Stimulated activated memory B cell treated with anti-CD40 and anti-IgM and Interleukin-4, amounts not matched to agents 10 μg/mL and 1 μg/mL and 100 μg/mL, for 72 hours (primary cell): Measurements from ENCODE around the gene CACNA2D2.

ENCODE experiments used
- ATAC-seq: fragments of 150-1000 bp; cut with Tn5 transposase; 2 replicates; pipeline ENCODE4 v1.10.0; 2021
- H3K27ac Mint-ChIP-seq: one replicate; pipeline ENCODE4 v1.8.0; 2022; ENCODE audit warnings: mild to moderate bottlenecking, mixed read lengths
- H3K27me3 Mint-ChIP-seq: one replicate; pipeline ENCODE4 v1.8.0; 2022; ENCODE audit warnings: mixed read lengths
- H3K36me3 Mint-ChIP-seq: one replicate; pipeline ENCODE4 v1.8.0; 2022; ENCODE audit warnings: mixed read lengths
- H3K4me1 Mint-ChIP-seq: one replicate; pipeline ENCODE4 v1.8.0; 2022; ENCODE audit warnings: mixed read lengths
- H3K4me3 Mint-ChIP-seq: one replicate; pipeline ENCODE4 v1.8.0; 2022; ENCODE audit warnings: mild to moderate bottlenecking, moderate library complexity, mixed read lengths
- H3K9me3 Mint-ChIP-seq: one replicate; pipeline ENCODE4 v1.8.0; 2022; ENCODE audit warnings: mixed read lengths

The CACNA2D2 gene

DNA sequence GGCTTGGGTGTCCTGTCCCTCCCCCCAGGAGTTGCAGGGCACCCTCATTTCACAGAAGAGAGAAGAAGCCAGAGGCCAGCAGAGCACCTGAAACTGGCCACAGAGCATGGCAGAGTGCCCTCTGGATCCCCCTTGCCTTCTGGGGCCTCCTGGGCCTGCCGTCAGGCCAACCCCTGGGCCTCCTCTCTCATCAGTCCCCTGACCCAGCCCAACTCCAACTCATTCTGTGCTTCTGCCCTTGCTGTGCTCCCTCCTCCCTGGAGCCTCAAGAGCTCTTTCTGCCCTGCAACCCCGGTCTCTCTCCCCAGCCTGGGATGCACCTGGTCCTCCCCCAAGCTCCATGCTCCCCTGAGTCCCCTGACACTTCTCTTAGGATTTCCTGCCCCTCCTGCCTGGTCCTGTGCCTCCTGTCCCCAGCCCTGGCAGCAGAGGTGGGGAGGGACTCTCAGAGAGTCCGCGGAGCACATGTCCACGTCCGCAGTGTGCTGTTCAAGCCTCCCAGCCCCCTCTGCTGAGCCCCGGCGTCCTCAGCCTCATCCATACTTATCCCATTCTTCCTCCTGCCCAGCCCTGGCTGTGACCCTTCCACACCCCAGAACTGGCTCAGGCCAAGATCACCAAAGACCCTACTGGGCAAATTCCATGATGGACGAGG, 30.5 kb upstream of the CACNA2D2 start:
- Mint-ChIP-seq H3K27me3 (peaks cover 85% of the 10 kb centered on the region), H3K4me1 (no peaks in the 10 kb centered on the region), H3K27ac (no peak overlapping the region), H3K4me3 (no peak overlapping the region), H3K36me3 (no peaks in the 10 kb centered on the region), H3K9me3 (no peaks in the 10 kb centered on the region)
- ATAC-seq: no peak

DNA sequence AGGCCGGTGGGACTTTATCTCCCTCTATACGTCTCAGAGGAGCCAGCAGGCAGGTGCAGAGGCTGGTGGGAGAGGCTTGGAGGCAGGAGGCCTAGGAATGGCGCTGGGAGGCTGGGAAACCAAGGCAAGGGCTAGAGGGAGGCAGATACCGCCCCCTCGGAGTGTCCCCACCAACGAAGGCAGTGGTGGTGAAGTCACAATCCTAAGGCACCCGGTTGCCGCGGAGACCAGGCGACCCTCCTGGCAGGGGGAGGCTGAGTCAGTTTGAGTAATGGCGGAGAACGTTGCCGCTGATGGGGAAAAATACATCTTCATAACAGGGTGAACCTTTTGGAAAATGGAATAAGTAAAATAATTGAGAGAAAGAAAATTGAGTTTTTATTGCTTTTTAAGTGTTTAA, 29.9 kb upstream of the CACNA2D2 start:
- no peaks in the 10 kb centered on the region for H3K9me3 Mint-ChIP-seq
- peaks cover 85% of the 10 kb centered on the region for H3K27me3 Mint-ChIP-seq
- no peak overlapping the region for H3K27ac Mint-ChIP-seq
- no peaks in the 10 kb centered on the region for H3K4me1 Mint-ChIP-seq
- no peaks in the 10 kb centered on the region for H3K36me3 Mint-ChIP-seq
- no peak for ATAC-seq
- H3K4me3 Mint-ChIP-seq: no peak overlapping the region

DNA sequence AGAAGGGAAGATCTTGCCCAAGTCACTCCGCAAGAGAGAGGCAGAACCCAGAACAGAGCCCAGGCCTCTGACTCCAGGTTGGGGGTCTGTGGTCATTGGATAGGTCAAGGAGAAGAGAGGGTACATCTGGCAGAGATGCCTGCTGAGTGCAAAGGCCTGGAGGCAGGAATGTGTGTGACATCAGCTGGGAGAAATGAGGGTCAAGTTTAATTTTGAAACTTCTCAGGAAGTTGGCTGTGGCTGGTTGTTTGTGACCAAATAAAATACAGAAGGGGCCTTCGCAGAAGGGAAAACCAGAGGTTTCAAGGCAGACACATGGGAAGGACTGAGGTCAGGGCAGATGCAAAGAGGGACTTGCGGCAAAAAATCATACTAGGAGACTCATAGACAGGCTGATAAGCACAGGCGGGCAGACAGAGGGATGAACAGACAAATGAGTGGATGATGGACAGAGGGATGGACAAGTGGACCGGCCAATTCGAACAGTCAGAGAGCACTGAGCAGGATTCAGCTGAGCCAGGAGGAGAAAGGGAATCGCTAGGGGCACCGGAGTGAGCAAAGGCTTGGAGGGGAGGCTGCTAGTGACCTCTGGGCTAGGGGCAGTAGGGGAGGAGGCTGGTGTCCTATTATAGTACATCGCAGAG, 28.8 kb upstream of the CACNA2D2 start:
- Mint-ChIP-seq H3K4me3 (no peak overlapping the region), H3K9me3 (no peaks in the 10 kb centered on the region), H3K27ac (no peak overlapping the region), H3K4me1 (no peaks in the 10 kb centered on the region), H3K36me3 (no peaks in the 10 kb centered on the region), H3K27me3 (peaks cover 86% of the 10 kb centered on the region)
- no peak for ATAC-seq

DNA sequence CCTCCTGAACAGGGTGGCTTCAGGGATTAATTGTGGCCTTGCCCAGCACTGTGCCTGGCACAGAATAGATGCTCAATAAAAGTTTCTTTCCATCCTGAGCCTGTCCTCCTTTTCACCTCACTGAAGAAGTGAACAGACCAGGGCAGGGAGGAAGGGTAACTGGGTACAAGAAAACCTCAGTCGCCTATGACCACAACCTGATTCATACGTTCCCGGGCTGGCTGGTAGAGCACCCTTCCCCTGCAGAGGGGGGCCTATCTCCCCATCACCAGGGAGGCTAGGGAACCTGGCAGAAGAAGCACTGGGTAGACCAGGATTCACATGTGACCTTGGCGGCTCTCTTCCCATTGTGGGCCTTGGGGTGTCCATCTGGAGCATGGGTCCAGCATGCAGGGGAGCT, 27.8 kb upstream of the CACNA2D2 start:
- H3K27me3 Mint-ChIP-seq: peaks cover 85% of the 10 kb centered on the region
- no peak for ATAC-seq
- H3K9me3 Mint-ChIP-seq: no peaks in the 10 kb centered on the region
- H3K4me3 Mint-ChIP-seq: no peak overlapping the region
- no peaks in the 10 kb centered on the region for H3K4me1 Mint-ChIP-seq
- H3K27ac Mint-ChIP-seq: no peak overlapping the region
- H3K36me3 Mint-ChIP-seq: no peaks in the 10 kb centered on the region

DNA sequence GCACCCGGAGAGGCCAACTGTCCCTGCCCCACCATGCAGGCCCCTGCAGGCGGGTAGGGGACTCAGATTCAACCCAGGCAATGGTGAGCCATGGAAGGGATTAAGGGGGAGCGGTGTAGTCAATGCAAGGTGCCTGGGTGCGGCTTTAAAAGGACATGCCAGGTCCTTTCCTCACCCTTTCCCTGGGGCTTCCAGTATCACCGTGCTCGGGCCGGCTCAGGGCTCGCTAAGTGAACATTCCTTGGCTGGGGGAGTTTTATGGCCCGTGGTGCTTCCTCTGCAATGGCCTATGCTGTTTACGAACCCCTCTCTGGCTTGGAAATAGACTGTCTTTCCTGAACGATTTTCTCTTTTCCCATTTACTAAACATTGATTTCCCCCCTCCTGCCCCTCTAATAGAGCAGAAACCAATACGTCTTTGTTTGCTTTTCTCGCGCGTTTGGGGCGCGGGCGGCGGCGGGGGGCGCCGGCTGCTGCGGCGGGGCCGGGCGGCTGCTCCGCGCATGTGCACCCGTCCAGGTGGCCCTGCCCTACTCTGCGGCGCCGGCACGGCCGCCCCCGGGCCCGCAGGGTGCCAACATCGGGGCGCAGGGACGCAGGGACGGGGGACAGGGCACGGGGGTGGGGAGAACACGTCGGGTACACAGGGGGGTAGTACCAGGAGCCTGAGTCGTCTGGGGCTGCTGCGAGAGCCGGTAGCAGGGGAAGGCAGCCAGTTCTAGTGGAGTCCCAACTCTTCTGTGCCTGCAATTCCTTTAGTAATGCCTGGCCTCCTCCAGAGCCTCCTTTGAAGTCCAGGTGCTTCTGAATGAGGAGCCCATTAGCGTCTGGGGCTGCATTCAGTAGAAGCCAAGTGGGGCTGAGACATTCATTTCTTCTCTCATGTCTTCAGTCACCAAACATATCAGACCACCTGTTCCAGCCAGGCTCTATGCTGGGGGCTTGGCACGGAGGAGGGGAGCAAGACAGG, 26.9 kb upstream of the CACNA2D2 start:
- no peak overlapping the region for H3K4me3 Mint-ChIP-seq
- ATAC-seq: peak; percentile 39
- H3K36me3 Mint-ChIP-seq: no peaks in the 10 kb centered on the region
- H3K27ac Mint-ChIP-seq: no peak overlapping the region
- peaks cover 80% of the 10 kb centered on the region for H3K27me3 Mint-ChIP-seq
- no peaks in the 10 kb centered on the region for H3K9me3 Mint-ChIP-seq
- H3K4me1 Mint-ChIP-seq: no peaks in the 10 kb centered on the region

DNA sequence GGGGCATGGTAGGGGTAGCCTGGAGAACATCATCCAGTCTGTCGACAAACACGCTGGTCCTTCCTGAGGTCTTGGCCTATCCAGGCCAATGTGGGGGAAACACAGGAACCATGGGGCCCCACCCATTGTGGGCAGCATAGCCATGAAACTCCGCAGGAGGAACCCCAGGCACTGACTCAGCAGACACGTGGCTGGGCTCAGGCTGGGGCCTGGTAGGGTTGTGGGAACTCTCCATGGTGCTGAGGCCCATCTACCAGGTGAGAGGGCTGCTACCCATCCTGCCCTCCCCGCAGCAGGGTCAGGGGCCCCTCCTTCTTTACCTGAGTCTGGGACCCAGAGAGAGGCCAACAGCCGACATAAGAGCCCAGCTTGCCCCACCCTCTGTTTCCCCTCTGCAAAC, 22.6 kb upstream of the CACNA2D2 start:
- no peak overlapping the region for H3K27ac Mint-ChIP-seq
- H3K9me3 Mint-ChIP-seq: no peaks in the 10 kb centered on the region
- H3K4me1 Mint-ChIP-seq: no peaks in the 10 kb centered on the region

DNA sequence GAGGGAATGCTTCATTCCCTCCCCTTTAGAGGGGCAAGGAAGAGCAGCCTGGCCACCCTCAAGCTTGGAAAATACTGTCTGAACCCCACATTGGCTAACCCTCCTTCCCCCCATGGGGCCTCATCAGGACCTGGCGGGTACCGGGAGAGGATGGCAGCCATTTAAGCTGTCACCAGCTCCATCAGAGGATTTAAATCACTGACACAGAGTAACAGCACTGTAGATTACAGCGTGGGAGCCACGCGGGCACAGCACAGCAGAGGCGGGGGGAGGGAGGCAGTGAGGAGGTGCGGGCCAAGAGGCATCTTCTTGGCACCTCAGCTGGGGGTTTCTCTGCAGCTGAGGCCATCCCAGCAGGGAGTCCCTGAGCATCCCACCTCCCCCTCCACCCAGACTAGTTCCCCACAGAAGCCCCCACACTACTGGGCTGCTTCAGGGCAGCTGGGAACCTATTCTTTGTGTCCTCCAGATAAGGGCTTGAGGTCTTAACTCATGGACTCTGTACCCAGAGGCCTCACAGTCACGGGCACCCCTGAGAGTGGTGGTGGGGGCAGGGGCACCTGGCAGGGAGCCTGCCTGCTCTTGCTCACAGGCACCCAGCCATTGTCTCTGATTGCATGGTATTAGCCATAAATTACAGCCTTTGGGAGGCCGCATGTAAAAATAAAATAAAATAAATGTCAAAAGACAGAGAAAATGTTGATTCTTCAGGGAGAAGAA, 21.9 kb upstream of the CACNA2D2 start:
- H3K4me1 Mint-ChIP-seq: no peaks in the 10 kb centered on the region
- no peaks in the 10 kb centered on the region for H3K9me3 Mint-ChIP-seq
- no peaks in the 10 kb centered on the region for H3K36me3 Mint-ChIP-seq
- H3K27ac Mint-ChIP-seq: no peak overlapping the region
- H3K27me3 Mint-ChIP-seq: peaks cover 56% of the 10 kb centered on the region
- no peak for ATAC-seq
- H3K4me3 Mint-ChIP-seq: no peak overlapping the region

More for the DNA sequence above, 22.6 kb upstream of the CACNA2D2 start:
- Mint-ChIP-seq H3K27me3 (peaks cover 50% of the 10 kb centered on the region), H3K4me3 (no peak overlapping the region), H3K36me3 (no peaks in the 10 kb centered on the region)
- peak; percentile 62 for ATAC-seq

DNA sequence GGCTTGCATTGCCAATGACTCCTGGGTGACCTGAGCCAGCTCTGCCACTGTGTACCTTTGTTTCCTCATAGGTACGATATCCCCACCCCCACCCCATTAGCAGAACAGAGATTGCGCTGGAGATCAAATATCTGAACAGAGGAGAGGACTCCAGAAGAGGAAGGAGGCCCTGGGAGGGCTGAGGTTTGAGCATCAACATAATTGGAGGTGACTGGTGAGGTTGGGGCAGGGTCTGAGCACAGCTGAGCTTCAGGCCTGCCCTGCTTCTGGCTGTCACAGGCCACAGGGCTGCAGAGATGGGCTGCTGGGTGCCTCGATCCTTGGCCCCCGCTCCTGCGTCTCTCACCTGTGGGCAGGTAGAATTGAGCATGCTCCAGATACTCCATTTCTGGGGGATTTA, 21.3 kb upstream of the CACNA2D2 start:
- Mint-ChIP-seq H3K9me3 (no peaks in the 10 kb centered on the region), H3K4me3 (no peak overlapping the region), H3K27me3 (peaks cover 52% of the 10 kb centered on the region), H3K27ac (no peak overlapping the region), H3K4me1 (no peaks in the 10 kb centered on the region), H3K36me3 (no peaks in the 10 kb centered on the region)
- ATAC-seq: no peak

DNA sequence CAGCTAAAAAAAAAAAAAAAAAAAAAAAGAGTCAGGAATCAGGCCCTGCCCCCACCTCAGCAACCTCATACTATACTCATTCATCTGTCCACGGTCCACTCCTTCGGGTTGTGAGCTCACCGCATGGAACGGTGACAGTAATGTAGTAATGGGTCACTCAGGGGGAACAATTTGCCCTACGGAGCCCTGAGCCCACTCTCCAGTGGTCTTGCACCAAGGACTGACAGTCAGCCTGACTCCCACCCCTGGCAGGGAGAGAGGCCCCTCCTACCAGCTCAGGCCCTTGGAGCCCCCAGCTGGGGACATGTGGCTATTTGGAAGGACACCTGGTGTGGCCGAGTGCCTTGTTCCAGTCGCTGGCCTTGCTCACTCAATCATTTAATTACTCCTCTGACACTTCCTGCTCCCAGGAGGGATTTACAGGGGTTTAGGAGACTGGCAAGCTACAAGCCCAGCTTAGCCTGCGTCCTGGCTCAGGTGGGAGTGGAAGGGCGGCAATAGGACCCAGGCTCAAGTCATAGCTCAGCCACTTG, 19.9 kb upstream of the CACNA2D2 start:
- Mint-ChIP-seq H3K27ac (no peak overlapping the region), H3K4me1 (peaks cover 5% of the 10 kb centered on the region), H3K36me3 (no peaks in the 10 kb centered on the region), H3K27me3 (peaks cover 38% of the 10 kb centered on the region), H3K9me3 (no peaks in the 10 kb centered on the region), H3K4me3 (no peak overlapping the region)
- ATAC-seq: no peak

DNA sequence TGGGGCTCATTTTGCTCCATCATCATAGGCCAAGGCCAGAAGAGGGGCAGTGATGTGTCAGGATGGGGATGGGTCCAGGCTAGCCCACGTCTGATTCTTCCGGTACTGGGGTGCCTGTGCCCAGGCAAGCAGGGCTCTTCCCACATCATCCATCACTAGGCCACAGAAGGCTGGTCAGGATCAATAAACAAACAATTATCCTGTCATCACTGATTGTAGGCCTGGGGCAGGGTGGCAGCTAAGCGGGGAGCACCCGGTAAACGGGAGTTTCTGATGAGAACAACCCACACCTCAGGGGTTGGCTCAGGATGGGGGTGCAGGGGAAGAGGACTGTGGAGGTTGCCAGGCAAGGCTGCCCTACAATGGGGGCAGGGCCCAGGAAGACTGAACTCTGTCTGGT, 18.1 kb upstream of the CACNA2D2 start:
- Mint-ChIP-seq H3K27ac (no peak overlapping the region), H3K4me3 (no peak overlapping the region), H3K9me3 (no peaks in the 10 kb centered on the region), H3K36me3 (no peaks in the 10 kb centered on the region), H3K4me1 (peaks cover 8% of the 10 kb centered on the region), H3K27me3 (peaks cover 23% of the 10 kb centered on the region)
- ATAC-seq: no peak

DNA sequence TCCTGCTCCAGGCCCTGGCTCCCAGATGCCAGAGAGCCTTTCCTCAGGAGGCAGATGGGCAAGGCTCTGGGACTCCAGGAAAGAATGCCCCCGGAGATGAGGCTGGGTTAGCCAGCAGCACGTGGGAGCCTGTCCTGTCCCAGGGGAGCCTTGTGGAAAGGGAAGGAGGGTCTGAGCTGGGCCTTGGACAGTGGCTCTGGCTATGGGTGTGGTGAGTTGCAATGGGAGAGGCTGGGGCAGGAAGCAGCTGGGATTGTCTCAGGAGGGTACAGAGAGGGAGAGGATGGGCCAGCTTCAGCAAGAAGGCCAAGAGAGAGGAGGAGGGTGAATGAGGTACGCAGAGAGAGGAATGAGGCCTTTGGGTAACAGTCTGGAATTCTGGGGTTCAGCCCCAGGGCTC, 17.4 kb upstream of the CACNA2D2 start:
- peaks cover 20% of the 10 kb centered on the region for H3K27me3 Mint-ChIP-seq
- H3K9me3 Mint-ChIP-seq: no peaks in the 10 kb centered on the region
- H3K4me1 Mint-ChIP-seq: peaks cover 15% of the 10 kb centered on the region
- no peak overlapping the region for H3K4me3 Mint-ChIP-seq
- ATAC-seq: no peak
- no peaks in the 10 kb centered on the region for H3K36me3 Mint-ChIP-seq
- no peak overlapping the region for H3K27ac Mint-ChIP-seq

DNA sequence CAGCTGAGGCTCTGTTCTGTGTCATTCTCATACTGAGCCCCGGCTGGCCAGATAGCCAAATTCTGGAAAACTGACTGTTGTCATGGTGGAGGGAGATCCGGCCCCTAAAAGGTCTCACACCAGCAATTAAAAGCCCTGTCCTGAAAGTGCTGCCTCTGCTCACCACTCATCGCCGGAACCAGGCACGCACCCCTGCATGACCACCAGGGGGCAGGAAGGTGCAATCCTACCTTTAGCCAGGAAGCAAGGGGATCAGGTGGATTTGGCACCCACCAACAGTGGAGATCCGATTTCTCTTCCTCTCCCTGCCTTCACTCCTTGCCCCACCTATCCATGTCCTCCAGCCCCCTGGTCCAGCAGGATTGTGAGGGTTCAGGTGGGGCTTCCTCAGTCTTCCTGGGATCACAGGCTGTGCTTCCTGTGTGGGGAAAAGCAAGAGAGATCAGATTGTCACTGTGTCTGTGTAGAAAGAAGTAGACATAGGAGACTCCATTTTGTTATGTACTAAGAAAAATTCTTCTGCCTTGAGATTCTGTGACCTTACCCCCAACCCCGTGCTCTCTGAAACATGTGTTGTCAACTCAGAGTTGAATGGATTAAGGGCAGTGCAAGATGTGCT, 16.1 kb upstream of the CACNA2D2 start:
- peaks cover 28% of the 10 kb centered on the region for H3K4me1 Mint-ChIP-seq

DNA sequence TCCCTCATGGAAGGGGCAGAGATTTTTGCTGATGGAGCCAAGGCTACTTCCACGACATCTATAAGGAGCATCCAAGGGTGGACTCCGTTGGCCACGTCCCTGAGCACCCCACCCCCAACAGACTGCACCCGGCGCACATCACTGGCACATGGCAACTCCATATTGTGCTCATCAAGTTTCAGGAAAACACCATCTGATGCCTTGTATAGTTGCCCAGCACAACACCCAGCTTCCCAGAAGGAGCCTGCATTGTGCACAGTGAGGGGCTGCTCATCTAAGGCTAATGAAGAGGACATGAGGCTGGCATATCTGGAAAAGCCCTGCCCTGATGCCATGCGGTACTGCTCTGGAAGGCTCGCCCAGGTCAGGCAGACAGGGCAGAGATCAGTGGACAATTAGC, 15.0 kb upstream of the CACNA2D2 start:
- no peak overlapping the region for H3K4me3 Mint-ChIP-seq
- H3K9me3 Mint-ChIP-seq: no peaks in the 10 kb centered on the region
- H3K27me3 Mint-ChIP-seq: peaks cover 20% of the 10 kb centered on the region
- H3K4me1 Mint-ChIP-seq: peaks cover 29% of the 10 kb centered on the region
- no peaks in the 10 kb centered on the region for H3K36me3 Mint-ChIP-seq
- no peak for ATAC-seq
- no peak overlapping the region for H3K27ac Mint-ChIP-seq

More for the DNA sequence above, 16.1 kb upstream of the CACNA2D2 start:
- no peak for ATAC-seq
- no peak overlapping the region for H3K27ac Mint-ChIP-seq
- no peak overlapping the region for H3K4me3 Mint-ChIP-seq
- no peaks in the 10 kb centered on the region for H3K36me3 Mint-ChIP-seq
- peaks cover 20% of the 10 kb centered on the region for H3K27me3 Mint-ChIP-seq
- no peaks in the 10 kb centered on the region for H3K9me3 Mint-ChIP-seq

DNA sequence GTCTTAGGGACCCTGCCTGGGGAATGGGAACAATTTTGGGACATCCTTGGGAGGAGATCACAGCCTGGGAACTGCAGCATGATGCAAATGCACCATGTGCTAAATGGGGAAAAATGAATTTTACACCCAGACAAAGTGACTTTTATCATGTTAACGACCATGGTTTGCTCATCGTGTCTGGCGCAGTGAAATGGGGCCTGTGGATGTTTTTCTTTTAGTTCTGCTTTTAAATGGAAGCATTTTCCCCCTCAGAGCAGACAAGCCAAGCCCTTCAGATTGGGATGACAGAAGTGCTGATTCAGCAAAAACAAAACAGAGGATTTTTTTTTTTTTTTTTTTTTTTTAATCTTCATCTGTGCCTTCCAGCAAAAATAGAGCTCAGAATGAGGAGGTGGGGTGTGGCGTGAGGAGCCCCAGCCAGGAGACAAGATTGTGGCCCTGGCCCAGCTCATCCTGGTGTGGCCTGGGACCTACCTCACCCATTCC, 14.3 kb upstream of the CACNA2D2 start:
- Mint-ChIP-seq H3K9me3 (no peaks in the 10 kb centered on the region), H3K27ac (no peak overlapping the region), H3K4me3 (no peak overlapping the region), H3K27me3 (peaks cover 20% of the 10 kb centered on the region), H3K4me1 (peaks cover 29% of the 10 kb centered on the region), H3K36me3 (no peaks in the 10 kb centered on the region)
- no peak for ATAC-seq
